ENCODE data around the gene SERPINB11.

- TF ChIP-seq CTCF (IDR thresholded peaks at IDR 0.05; ENCODE audit: low read length) (no peak), EZH2 (optimal IDR thresholded peaks at IDR 0.05; ENCODE audit: low read depth, low read length) (no peak), EZH2phosphoT487 (IDR thresholded peaks at IDR 0.05; ENCODE audit: low read length) (no peak)
These were observed 15.9 kb upstream of the SERPINB11 start for GRCh38 chr18:63686871-63687270.

All from MM.1S (cell line).